HepG2 (cell line): ENCODE data around the gene ATP6V0A1. TPM values are rescaled to one million over a fixed set of nuclear protein-coding genes. Genes with fewer than 3 reads are reported as not detected.

Source experiments
- GABPA ChIP-seq, 2 experiments: IDR thresholded peaks; 2 replicates each; pipeline ENCODE4 v1.6.1; 2011 to 2016; ENCODE audit warnings: low read depth in 2 of 2, low read length in 1 of 2, missing biosample characterization in 1 of 2, missing genetic modification characterization in 1 of 2
- GPBP1L1 ChIP-seq: sonication (generic); formaldehyde crosslinking; IDR thresholded peaks from 2 replicates; pipeline ENCODE4 v1.5.0; 2020; ENCODE audit warnings: mild to moderate bottlenecking, missing genetic modification reagents
- HDAC1 ChIP-seq: sonication (generic); formaldehyde crosslinking; IDR thresholded peaks from 2 replicates; pipeline ENCODE4 v1.5.1; 2020; ENCODE audit warnings: mild to moderate bottlenecking, missing genetic modification reagents
- LBX2 ChIP-seq: sonication (generic); formaldehyde crosslinking; IDR thresholded peaks from 2 replicates; pipeline ENCODE4 v1.5.0; 2020; ENCODE audit warnings: missing genetic modification reagents, mild to moderate bottlenecking, borderline replicate concordance
- MIER3 ChIP-seq: IDR thresholded peaks from 2 replicates; pipeline ENCODE4 v1.6.1; 2016; ENCODE audit warnings: missing compliant biosample characterization, borderline replicate concordance
- MXD1 ChIP-seq: sonication (generic); formaldehyde crosslinking; IDR thresholded peaks from 2 replicates; pipeline ENCODE4 v1.4.0; 2020; ENCODE audit warnings: mild to moderate bottlenecking, missing genetic modification reagents
- NFIB ChIP-seq: sonication (generic); formaldehyde crosslinking; IDR thresholded peaks from 2 replicates; pipeline ENCODE4 v1.9.0; 2021; ENCODE audit warnings: missing genetic modification reagents, mild to moderate bottlenecking, borderline replicate concordance
- RELA ChIP-seq: sonication (generic); formaldehyde crosslinking; IDR thresholded peaks from 2 replicates; pipeline ENCODE4 v1.4.0; 2020; ENCODE audit warnings: missing genetic modification reagents
- SMYD3 ChIP-seq: sonication (generic); formaldehyde crosslinking; IDR thresholded peaks from 2 replicates; pipeline ENCODE4 v1.8.1; 2023; ENCODE audit warnings: mild to moderate bottlenecking, missing genetic modification reagents
- TOPORS ChIP-seq: sonication (generic); formaldehyde crosslinking; IDR thresholded peaks from 2 replicates; pipeline ENCODE4 v1.8.0; 2023; ENCODE audit warnings: mild to moderate bottlenecking, missing genetic modification reagents
- USF2 ChIP-seq, 2 experiments: sonication (generic) in 1 of 2; formaldehyde crosslinking in 1 of 2; IDR thresholded peaks; 2 replicates each; pipeline versions ENCODE4 v1.5.1 to v1.6.1; 2011 to 2020; ENCODE audit warnings: borderline replicate concordance in 1 of 2, low read depth in 1 of 2, low read length in 1 of 2, mild to moderate bottlenecking in 1 of 2, missing genetic modification reagents in 1 of 2, moderate library complexity in 1 of 2
- ZNF543 ChIP-seq: sonication (generic); formaldehyde crosslinking; IDR thresholded peaks from 2 replicates; pipeline ENCODE4 v1.4.0; 2020; ENCODE audit warnings: mild to moderate bottlenecking, missing genetic modification reagents
- ZNF577 ChIP-seq: sonication (generic); formaldehyde crosslinking; IDR thresholded peaks from 2 replicates; pipeline ENCODE4 v1.4.0; 2020; ENCODE audit warnings: mild to moderate bottlenecking, low read depth, missing genetic modification reagents, borderline replicate concordance
- ZNF878 ChIP-seq: sonication (generic); formaldehyde crosslinking; IDR thresholded peaks from 2 replicates; pipeline ENCODE4 v1.8.1; 2023; ENCODE audit warnings: mild to moderate bottlenecking, missing genetic modification reagents, moderate library complexity
- polyA plus RNA-seq, 8 experiments: library from polyadenylated mRNA; depleted of rRNA in 3 of 8; stranded (reverse) in 7 of 8; unstranded in 1 of 8; fragments of >200 nt; fragmentation: Illumina TruSeq in 4 of 8; extraction: Trizol in 4 of 8; gene quantifications; 2 replicates each; pipeline versions ENCODE4 v1.2.1 to v1.2.3, GENCODE V29; 2011 to 2016; ENCODE audit warnings: low read depth in 4 of 8, missing spikeins in 1 of 8, mixed read lengths in 1 of 8; ENCODE audit not compliant: insufficient read depth in 1 of 8
- total RNA-seq, 5 experiments: library from RNA; depleted of rRNA; stranded (reverse); fragments of >200 nt; fragmentation: Illumina TruSeq; extraction: Trizol; gene quantifications; 2 replicates each; pipeline ENCODE4 v1.2.3, GENCODE V29; 2016; ENCODE audit warnings: low read depth in 1 of 5
- TF ChIP-seq, protein P1 (sequence below): IDR thresholded peaks from 2 replicates; pipeline ENCODE4 v1.4.0; 2020; ENCODE audit warnings: mild to moderate bottlenecking, missing genetic modification reagents
- TF ChIP-seq, protein P2 (sequence below): sonication (generic); formaldehyde crosslinking; IDR thresholded peaks from 2 replicates; pipeline ENCODE4 v1.9.0; 2021; ENCODE audit warnings: missing genetic modification reagents, borderline replicate concordance

Gene ATP6V0A1
- total and polyA plus RNA-seq, 2 of the 13 experiments (the other 11 are each of a cell fraction or from before 2014, with no cell fraction given), result 27.9 to 54.1 TPM

GRCh38 chr17:42561897-42562387, 103.3 kb downstream of the ATP6V0A1 start, which contains the start of gene COASY (continued):
- TF ChIP-seq SMYD3 (peak; percentile 81; the same call in 1 of the 2 replicates), GABPA (IDR thresholded peaks at IDR 0.05; ENCODE audit: low read depth, low read length) (no peak), GABPA (CRISPR knock-in tag; IDR thresholded peaks at IDR 0.05; ENCODE audit: low read depth) (peak; percentile 98), TOPORS (CRISPR knock-in tag) (peak; percentile 68; the same call in 1 of the 2 replicates), USF2 (IDR thresholded peaks at IDR 0.05; ENCODE audit: low read depth, low read length) (0 out of 2 replicates have a peak, but pooled peaks have one; percentile 3), USF2 (CRISPR knock-in tag; IDR thresholded peaks at IDR 0.05; ENCODE audit: borderline replicate concordance) (no peak; the same call in 1 of the 2 replicates), MIER3 (CRISPR knock-in tag) (peak; percentile 97), ZNF577 (CRISPR knock-in tag) (no peak; the same call in 1 of the 2 replicates), ZNF543 (peak; percentile 60; the same call in 1 of the 2 replicates), HDAC1 (peak; percentile 93), GPBP1L1 (no peak), NFIB (CRISPR knock-in tag) (no peak), ZNF878 (CRISPR knock-in tag) (no peak), LBX2 (CRISPR knock-in tag) (no peak), RELA (CRISPR knock-in tag) (0 out of 2 replicates have a peak, but pooled peaks have one; percentile 82), MXD1 (CRISPR knock-in tag) (no peak)
- TF ChIP-seq, protein P1, sequence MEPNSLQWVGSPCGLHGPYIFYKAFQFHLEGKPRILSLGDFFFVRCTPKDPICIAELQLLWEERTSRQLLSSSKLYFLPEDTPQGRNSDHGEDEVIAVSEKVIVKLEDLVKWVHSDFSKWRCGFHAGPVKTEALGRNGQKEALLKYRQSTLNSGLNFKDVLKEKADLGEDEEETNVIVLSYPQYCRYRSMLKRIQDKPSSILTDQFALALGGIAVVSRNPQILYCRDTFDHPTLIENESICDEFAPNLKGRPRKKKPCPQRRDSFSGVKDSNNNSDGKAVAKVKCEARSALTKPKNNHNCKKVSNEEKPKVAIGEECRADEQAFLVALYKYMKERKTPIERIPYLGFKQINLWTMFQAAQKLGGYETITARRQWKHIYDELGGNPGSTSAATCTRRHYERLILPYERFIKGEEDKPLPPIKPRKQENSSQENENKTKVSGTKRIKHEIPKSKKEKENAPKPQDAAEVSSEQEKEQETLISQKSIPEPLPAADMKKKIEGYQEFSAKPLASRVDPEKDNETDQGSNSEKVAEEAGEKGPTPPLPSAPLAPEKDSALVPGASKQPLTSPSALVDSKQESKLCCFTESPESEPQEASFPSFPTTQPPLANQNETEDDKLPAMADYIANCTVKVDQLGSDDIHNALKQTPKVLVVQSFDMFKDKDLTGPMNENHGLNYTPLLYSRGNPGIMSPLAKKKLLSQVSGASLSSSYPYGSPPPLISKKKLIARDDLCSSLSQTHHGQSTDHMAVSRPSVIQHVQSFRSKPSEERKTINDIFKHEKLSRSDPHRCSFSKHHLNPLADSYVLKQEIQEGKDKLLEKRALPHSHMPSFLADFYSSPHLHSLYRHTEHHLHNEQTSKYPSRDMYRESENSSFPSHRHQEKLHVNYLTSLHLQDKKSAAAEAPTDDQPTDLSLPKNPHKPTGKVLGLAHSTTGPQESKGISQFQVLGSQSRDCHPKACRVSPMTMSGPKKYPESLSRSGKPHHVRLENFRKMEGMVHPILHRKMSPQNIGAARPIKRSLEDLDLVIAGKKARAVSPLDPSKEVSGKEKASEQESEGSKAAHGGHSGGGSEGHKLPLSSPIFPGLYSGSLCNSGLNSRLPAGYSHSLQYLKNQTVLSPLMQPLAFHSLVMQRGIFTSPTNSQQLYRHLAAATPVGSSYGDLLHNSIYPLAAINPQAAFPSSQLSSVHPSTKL (CRISPR knock-in tag), result peak; percentile 74
- TF ChIP-seq, protein P2, sequence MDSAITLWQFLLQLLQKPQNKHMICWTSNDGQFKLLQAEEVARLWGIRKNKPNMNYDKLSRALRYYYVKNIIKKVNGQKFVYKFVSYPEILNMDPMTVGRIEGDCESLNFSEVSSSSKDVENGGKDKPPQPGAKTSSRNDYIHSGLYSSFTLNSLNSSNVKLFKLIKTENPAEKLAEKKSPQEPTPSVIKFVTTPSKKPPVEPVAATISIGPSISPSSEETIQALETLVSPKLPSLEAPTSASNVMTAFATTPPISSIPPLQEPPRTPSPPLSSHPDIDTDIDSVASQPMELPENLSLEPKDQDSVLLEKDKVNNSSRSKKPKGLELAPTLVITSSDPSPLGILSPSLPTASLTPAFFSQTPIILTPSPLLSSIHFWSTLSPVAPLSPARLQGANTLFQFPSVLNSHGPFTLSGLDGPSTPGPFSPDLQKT, result no peak
